Astrocyte (in vitro differentiated cells and primary cell): ENCODE measurements around the gene UBE2F.

Experiments used
- EZH2 ChIP-seq: IDR thresholded peaks from 2 replicates; pipeline ENCODE4 v1.6.1; 2012; ENCODE audit warnings: mild to moderate bottlenecking, low read length, inconsistent platforms; ENCODE audit not compliant: insufficient read depth
- TF ChIP-seq, protein P1 (sequence below): IDR thresholded peaks from 2 replicates; pipeline ENCODE4 v1.5.1; 2011; ENCODE audit warnings: low read depth, mild to moderate bottlenecking, inconsistent platforms, low read length, moderate library complexity; ENCODE audit not compliant: insufficient read depth

DNA sequence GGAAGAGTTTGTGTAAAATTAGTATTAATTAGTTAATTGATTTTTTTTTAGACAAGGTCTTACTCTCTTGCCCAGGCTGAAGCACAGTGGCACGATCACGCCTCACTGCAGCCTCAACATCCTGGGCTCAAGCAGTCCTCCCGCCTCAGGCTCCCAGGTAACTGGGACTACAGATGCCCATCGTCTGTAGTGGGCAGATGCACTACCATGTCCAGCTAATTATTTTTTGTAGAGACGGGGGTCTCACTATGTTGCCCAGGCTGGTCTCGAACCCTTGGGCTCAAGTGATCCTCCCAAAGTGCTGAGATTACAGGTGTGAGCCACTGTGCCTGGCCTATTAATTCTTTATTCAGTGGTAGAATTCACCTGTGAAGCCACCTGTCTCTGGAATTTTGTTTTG, 41.1 kb downstream of the UBE2F start:
- TF ChIP-seq, protein P1, sequence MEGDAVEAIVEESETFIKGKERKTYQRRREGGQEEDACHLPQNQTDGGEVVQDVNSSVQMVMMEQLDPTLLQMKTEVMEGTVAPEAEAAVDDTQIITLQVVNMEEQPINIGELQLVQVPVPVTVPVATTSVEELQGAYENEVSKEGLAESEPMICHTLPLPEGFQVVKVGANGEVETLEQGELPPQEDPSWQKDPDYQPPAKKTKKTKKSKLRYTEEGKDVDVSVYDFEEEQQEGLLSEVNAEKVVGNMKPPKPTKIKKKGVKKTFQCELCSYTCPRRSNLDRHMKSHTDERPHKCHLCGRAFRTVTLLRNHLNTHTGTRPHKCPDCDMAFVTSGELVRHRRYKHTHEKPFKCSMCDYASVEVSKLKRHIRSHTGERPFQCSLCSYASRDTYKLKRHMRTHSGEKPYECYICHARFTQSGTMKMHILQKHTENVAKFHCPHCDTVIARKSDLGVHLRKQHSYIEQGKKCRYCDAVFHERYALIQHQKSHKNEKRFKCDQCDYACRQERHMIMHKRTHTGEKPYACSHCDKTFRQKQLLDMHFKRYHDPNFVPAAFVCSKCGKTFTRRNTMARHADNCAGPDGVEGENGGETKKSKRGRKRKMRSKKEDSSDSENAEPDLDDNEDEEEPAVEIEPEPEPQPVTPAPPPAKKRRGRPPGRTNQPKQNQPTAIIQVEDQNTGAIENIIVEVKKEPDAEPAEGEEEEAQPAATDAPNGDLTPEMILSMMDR: no peak
- TF ChIP-seq EZH2: no peak
